Measurements from ENCODE around the gene CMSS1.

Gene CMSS1

DNA sequence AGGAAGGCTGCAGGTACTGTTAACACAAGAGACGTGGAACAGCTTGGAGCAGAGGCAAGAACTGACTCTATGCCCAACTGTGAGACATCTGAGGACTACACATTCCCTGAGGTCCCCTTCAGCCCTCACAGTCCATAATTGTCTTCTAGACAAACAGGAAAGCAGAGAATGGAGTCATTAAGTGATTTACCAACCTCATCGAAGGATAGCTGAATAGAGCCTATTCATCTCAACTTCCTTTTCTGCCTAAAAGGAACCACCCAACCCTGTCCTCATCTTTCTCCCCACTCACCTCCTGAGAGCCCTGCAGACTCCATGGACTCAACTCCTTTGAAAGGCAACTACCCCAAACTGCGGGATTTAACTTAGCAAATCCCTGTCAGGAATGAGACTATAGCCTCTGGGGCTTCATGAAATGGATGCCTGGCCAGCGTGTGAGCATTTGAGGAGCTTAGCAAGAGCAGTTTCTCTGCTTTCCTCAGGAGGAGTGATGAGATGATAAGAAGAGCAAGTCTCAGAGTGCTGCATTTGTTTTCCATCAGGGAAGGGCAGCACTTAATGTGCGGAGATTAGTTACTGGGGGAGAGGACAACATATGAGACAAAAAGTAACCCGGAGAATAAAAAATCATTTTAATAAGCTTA lies 358.1 kb downstream of the CMSS1 start:
- DNase-seq (ENCODE audit: low read depth in 2 of 2): no peak

DNA sequence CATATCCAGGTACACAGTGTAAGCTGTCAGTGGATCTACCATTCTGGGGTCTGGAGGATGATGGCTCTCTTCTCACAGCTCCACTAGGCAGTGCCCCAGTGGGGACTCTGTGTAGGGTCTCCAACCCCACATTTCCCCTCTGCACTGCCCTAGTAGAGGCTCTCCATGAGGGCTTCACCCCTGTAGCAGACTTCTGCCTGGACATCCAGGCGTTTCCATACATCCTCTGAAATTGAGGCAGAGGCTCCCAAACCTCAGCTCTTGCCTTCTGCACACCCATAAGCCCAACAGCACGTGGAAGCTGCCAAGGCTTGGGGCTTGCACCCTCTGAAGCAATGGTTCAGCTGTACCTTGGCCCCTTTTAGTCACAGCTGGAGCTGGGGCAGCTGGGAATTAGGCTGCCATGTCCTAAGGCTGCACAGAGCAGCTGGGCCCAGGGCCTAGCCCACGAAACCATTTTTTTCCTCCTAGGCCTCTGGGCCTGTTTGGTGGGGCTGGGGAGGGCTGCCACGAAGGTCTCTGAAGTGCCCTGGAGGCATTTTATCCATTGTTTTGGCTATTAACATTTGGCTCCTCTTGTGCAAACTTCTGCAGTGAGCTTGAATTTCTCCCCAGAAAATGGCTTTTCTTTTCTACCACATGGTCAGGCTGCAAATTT lies 362.2 kb downstream of the CMSS1 start:
- DNase-seq (ENCODE audit: low read depth in 2 of 2): no peak

DNA sequence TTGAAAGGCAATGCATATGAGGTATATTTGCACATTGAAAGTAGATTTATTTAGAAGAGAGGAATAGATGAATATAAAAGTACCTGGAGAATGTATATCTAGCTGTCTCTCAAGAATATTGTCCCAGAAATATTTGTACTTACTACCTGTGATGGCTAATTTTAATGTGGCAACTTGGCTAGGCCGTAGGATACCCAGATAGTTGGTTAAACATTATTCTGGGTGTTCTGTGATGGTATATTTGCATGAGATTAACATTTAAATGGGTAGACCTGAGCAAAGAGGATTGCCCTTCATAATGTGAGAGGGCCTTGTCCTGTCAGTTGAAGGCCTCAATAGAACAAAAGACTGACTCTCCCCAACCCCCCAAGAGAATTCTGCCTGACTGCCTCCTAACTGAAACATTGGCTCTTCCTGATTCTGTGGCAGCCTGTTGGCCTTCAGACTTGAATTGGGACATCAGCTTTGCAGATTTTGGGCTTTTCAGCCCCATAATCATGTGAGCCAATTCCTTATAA lies 366.0 kb downstream of the CMSS1 start:
- DNase-seq (ENCODE audit: low read depth in 2 of 2): no peak

DNA sequence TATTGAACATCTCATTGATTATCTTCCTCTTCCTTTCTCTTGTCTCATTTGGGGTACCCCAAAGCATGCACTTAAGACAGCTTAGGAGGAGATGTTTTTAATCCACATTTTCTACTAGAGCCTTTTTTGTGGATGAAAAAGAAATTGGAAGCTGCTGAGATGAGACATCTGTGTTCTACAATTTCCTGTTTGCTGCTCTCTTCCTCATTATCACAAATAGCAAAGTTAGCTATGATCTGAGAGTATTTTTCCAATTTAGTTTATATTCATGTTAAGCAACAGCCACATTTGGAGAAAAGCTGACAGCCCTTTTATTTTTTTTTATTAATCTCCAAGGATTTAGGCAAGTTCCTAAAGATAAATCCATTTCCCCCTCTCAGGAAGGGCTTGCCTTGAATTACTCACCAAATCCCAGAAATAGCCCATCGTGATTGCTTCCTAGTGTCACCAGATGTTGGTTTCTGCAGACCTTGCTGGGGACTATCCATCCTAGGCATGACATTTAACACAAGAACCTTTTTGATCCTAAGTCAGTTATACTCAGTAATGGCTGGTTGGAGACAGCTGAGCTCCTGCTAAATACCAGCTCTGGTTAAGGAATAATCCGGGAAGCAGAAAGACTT lies 367.4 kb downstream of the CMSS1 start:
- DNase-seq (ENCODE audit: low read depth in 2 of 2): peak in 1 of 2 experiments; percentile 37

DNA sequence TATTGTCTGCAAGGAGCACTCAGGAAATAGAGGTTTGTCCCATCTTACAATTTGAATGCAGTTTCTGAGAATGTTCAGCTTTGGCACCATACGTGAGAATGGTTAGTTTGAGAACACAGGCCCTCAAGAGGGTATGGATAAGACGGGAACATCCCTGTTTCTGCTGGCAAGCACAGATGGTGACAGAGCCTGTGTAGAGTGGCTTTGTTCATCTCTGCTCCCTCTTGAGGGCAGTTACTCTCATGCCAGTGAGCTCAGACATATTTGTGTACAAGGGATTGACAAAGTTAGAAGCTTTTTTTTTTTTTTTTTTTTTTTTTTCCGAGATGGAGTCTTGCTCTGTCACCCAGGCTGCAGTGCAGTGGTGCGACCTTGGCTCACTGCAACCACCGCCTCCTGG lies 368.2 kb downstream of the CMSS1 start:
- DNase-seq (ENCODE audit: low read depth in 2 of 2): no peak

DNA sequence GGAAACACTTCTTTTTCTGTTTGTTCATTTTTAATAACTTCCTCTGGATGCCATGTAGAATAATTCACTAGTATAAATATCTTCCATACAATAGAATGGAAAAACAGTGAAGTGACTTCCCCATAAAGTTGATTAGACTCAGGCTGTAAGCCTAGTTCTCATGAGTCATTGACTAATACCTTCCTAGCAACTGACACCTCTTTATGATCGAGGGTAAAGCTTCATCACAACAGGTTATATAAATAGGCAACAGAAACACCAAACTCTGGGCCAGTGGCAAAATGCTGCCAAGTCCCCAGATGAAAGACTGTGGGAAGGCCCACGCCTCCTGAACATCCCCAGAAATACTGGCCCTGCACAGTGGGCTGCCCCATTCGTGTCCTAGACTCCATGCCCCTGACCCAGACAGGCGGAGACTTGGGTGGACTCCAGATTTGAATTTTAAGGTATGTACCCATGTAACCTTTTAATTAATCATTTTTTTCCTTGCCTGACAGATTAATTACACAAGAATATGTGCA lies 371.8 kb downstream of the CMSS1 start:
- DNase-seq (ENCODE audit: low read depth in 2 of 2): no peak

DNA sequence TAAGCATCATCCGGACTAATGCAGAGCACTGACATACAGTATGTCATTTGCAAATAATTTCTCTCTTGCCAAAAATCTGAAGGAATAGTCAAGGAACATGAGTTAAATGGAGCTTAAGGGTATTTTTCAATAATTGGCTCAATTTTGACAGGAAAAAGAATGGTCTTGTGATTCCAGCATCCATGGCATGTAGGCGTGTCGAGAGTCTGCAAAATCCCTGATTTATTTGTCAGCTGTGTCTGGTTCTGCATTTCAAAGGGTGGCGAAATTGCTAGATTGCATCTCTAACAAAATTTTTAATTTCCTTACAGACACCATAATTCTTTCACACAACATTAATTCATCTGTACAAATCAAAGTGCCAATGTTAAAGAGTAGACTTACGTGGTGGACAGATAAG lies 377.7 kb downstream of the CMSS1 start:
- no peak for DNase-seq (ENCODE audit: low read depth in 2 of 2)

DNA sequence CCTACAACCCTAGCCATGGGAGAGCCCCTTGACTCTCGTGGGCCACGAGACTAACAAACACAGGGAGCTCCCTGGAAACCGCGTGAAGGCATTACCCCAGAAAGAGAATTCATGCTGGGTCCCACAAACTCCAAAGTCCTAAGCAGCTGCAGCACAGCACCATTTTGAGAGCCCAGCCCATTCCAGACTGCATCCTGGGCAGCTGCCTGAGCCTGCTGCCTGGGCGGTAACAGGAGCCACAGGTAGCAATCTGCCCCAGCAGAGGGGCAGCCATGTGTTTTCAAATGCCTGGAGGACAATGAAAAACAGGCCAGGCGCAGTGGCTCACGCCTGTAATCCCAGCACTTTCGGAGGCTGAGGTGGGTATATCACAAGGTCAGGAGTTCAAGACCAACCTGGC lies 380.2 kb downstream of the CMSS1 start:
- DNase-seq (ENCODE audit: low read depth in 2 of 2): no peak

DNA sequence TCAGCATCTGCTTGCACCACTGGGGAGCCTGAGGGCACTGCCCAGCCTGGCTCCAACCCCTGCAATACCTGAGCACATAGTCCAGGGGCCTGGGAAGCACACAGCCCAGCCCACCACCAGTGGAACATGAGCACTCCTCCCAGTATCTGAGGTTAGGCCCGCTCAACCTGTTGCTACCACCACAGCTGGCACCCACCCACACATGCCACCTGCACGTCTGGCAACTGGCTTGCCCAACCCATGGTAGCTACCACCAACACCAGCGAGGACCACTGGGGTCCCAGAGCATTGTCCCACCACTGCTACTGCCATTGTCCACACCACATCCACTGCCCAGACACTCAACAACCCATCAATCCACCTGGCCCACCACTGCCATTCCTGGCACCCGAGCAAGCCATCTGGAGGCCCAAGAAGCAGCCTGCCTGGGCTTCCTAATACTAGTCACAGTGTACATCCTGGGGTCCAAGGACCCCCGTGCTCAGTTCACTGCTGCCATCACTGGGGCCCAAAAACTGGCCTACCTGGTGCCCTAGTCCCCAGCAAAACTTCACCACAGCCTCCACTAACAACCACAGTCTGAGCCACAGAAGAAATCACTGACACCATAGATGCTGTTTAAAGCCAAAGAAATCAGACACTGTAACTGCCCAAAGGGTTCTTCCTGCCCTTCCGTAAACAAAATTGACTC lies 381.1 kb downstream of the CMSS1 start:
- no peak for DNase-seq (ENCODE audit: low read depth in 2 of 2)

DNA sequence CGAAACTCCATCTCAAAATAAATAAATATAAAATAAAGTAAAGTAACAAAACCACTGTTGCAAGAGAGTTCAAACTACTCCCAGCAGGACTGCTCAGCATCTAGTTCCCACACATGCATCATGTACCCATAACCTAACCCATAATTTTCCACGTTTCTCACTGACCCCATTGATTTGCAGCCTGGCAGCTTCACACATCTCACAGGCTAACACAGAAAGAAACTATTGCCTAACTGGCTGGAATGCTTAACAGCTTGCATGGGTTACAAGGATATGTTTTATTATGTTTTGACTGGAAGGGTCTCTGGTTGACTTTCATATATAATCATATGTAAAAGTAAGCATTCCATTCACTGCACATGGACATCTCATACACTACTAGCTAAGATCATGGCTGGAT lies 387.5 kb downstream of the CMSS1 start:
- peak; percentile 19 to 23 for DNase-seq (ENCODE audit: low read depth in 2 of 2)

DNA sequence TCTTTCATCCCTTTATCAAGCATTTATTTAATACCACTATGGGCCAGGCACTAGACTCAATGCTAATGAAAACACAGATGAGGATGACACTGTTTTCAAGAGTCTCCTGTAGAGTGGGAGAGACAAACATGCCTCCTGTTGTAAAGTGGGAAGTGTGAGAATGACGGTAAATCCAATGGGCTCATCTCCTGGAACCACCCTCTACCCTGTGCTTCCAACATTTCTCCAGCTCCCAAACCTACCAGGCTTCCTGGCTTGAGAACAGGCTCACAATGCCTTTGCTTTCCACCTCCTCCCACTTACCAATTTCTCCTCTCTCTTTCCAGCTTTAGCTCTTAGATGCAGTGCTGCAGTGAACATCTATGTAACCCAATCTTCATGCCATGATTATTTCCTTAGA lies 389.0 kb downstream of the CMSS1 start:
- DNase-seq (ENCODE audit: low read depth in 2 of 2): no peak

DNA sequence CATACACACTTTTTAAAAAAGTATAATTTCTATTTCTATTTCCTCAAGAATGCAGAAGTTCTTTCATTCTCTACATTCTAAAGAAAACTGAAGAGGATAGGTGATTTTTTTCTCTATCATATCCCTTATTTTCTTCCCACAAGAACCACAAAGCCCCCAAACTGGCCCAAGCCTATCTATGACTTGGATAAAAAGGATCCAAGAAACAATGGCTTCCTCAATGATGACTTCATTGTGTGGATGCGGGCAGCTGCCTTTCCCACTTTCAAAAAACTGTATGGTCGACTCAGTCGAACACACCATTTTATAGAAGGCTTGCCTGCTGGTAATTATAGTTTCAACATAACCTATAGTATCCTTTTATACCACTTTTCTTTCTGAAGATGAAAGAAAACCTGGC lies 390.2 kb downstream of the CMSS1 start:
- DNase-seq (ENCODE audit: low read depth in 2 of 2): no peak

DNA sequence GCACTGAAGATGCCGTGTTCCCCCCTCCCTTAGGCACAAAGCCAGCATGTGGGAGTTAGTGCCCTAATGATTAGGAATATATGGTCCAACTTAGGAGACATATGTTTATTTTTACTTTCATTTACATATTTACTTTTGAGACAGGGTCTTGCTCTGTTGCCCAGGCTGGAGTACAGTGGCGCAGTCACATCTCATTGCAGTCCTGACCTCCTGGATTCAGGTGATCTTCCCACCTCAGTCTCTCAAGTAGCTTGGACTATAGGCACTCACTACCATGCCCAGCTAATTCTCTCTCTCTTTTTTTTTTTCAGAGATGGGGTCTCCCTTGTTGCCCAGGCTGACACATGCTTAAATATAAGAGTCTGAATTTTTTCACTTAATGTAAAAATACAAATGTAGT lies 391.5 kb downstream of the CMSS1 start:
- DNase-seq (ENCODE audit: low read depth in 2 of 2): no peak

DNA sequence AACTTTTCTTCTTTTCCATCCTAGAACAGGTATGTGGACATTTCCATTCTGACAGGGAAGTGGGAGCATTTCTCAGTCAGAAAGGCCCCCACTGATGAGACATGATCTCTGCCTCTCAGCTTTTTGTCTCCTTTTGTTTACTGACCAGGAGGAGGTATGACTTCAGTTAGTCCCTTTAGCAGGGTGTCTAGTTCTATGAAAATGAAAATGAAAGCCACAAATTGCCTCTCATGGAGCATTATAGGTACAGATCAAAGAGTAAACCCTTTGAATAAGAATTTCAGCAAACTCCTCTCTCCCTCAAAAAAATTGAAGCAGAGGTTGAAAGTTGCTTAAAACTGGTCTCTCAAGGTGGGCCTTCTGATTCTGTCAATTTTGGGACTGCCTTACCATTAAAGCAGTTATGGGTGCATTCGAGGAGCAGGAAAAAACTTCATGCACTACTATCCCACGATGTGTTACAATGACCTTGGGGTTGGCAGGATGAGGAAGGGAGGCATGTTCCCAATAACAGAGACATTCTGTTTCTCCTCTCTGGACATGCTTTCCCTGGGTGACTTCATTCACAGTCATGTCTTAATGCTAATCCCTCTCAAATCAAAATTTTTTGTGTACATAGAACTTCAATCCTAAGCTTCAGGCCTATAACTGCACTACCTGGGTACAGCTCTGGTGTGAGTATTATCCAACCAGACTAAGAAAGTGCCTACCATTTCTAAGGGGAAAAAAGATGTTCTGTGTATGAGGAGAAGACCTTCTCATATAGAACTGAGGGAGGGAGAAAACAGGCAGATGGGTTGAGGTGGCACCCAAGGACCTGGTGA lies 392.5 kb downstream of the CMSS1 start:
- DNase-seq (ENCODE audit: low read depth in 2 of 2): no peak

DNA sequence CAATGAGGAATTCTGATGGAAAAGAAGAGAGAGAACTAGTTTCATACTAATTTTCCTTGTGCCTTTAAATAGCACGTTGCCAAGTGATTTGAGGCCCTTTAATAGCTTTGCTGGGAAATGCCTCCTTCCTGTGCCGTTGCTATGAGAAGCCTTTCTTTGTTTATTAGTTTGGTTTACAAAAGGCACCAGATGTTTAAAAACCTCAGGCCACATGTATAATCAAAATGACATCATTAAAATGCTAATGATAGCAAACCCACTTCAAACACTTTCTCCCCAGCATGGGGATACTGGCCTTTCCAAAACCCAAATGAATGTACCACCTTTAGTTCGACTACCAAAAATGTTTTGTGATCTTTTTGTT lies 393.1 kb downstream of the CMSS1 start:
- DNase-seq (ENCODE audit: low read depth in 2 of 2): peak; percentile 70 to 72

DNA sequence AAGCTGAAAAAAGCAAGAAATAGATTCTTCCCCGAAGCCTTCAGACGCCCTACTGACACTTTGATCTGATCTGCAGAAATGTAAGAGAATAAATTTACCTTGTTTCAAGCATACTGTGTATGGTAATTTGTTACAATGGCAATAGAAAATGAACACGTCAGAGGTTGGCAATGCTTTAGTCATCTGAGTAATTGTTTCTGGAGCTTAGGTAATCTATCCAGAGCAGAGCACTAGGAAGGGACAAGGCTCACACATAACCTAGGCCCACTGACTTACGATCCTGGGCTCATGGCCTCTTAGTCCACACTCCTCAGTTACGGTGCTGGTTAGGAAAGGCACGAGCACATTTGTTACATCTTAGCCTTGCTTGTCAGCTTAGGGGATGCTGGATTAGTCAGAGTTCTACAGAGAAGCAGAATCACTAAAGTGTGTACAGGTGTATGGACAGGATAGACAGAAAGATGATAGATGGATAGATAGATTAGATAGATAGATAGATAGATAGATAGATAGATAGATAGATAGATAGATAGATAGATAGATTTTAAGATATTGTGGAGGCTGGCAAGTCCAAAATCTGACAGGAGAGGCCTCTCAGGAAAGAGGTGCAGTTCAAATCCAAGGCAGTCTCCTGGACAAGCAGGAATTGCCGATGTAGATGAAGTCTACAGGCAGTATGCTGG lies 396.4 kb downstream of the CMSS1 start:
- DNase-seq (ENCODE audit: low read depth in 2 of 2): no peak

DNA sequence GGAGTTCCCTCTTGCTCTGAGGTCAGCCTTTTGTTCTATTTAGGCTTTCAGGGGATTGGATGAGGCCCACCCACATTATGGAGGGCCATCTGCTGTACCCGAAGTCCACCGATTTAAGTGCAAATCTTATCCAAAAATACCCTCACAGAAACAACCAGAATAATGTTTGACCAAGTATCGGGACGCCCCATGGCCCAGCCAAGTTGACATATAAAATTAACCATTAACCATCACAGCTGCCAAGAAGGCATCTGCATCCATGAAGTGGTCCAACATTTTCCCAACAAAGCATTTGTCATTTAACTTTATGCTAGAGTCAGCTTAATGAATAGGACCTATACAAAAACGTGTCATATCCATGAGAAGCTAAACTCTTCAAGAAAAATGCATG lies 396.9 kb downstream of the CMSS1 start:
- no peak for DNase-seq (ENCODE audit: low read depth in 2 of 2)

DNA sequence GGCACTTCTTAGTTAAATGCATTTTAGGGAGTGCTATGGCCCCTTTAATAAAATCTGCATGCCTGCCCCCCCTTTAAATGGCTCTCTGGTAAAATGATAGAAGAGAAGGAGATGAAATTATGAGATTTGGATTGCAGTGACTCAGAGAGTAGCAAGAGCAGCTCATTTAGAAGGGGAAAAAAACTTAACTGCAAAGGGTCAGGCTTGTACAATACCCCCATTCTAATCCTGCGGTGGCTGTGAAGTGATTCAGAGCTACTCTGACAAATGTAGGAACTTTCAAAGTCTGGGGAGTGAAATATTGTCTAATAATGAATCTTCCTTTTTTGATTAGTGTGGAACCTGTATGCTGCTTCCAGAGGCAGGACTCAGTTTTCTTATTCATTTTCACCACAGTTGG lies 399.1 kb downstream of the CMSS1 start:
- DNase-seq (ENCODE audit: low read depth in 2 of 2): no peak

DNA sequence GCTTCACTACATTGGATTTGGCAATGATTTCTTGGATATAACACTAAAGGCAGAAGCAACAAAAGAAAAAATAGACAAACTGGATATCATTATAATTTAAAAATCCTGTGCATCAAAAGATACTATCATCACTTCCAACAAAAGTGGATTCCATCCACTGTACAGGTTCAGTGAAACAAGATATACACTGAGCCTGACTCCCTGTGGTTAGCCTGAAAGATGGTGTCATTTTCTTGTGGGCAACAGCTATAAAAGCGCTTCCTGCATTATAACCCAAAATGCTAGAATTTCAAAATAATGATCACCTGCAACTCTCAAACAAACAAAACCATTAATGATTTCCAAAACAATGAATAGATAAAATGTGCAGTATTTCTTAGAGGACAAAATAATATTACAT lies 403.5 kb downstream of the CMSS1 start:
- no peak for DNase-seq (ENCODE audit: low read depth in 2 of 2)

DNA sequence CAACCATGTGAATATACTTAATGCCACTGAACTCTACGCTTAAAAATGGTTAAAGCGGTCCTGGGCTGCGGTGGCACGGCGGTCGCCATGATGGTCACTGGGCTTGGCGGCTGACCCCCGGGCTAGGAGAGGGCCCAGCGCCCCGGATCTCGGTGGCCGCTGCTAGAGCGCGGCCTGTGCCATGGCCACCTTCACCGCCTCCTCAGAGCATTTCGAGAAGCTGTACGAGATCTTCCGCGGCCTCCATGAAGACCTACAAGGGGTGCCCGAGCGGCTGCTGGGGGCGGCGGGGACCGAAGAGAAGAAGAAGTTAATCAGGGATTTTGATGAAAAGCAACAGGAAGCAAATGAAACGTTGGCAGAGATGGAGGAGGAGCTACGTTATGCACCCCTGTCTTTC lies 407.5 kb downstream of the CMSS1 start:
- no peak for DNase-seq (ENCODE audit: low read depth in 2 of 2)

DNA sequence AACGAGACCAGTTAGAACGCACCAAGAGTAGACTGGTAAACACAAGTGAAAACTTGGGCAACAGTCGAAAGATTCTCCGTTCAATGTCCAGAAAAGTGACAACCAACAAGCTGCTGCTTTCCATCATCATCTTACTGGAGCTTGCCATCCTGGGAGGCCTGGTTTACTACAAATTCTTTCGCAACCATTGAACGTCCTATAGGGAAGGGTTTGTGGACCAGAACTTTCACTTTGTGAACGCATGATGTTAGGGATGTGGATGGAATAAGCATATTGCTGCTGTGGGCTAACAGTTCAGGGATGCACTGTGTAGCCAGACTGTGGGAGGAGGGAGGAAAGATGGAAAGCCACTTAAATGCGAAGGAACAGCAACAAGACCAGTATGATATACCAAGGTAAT lies 408.2 kb downstream of the CMSS1 start:
- DNase-seq (ENCODE audit: low read depth in 2 of 2): no peak

All from fibroblast of skin of left quadriceps (primary cell).